Measurements from ENCODE around the gene PYDC2. TPM values are rescaled to one million over a fixed set of nuclear protein-coding genes. Genes with fewer than 3 reads are reported as not detected.
"Not testable (repeated sequence)": the region's sequence is repeated elsewhere in the genome, so short reads cannot be mapped to it uniquely, and the experiment has no call there.

Gene PYDC2
- total and polyA plus RNA-seq, 2 donors: not detected

- no peak for DNase-seq (ENCODE audit: extremely low spot score)
- no peaks in the 10 kb centered on the region for H3K4me1 ChIP-seq (ENCODE audit: insufficient read depth)
- no peak overlapping the region for H3K4me3 ChIP-seq (ENCODE audit: low read depth, low read length)
- no peak overlapping the region for H3K27ac ChIP-seq (ENCODE audit: low read depth)
- H3K36me3 ChIP-seq (ENCODE audit: insufficient read depth): no peaks in the 10 kb centered on the region
- WGBS: 79% methylated on average over 2 of the region's 2 CpGs
Measured at GRCh38 chr3:191435981-191436380, 25.0 kb upstream of the PYDC2 start.

- DNase-seq (ENCODE audit: extremely low spot score): no peak
- 81% methylated on average over 2 of the region's 2 CpGs for WGBS
- H3K4me1 ChIP-seq (ENCODE audit: insufficient read depth): no peaks in the 10 kb centered on the region
- no peak overlapping the region for H3K4me3 ChIP-seq (ENCODE audit: low read depth, low read length)
- H3K36me3 ChIP-seq (ENCODE audit: insufficient read depth): no peaks in the 10 kb centered on the region
- H3K27ac ChIP-seq (ENCODE audit: low read depth): no peak overlapping the region
Measured at GRCh38 chr3:191438150-191438814, 22.7 kb upstream of the PYDC2 start.

- no peaks in the 10 kb centered on the region for H3K36me3 ChIP-seq (ENCODE audit: insufficient read depth)
- no peaks in the 10 kb centered on the region for H3K4me1 ChIP-seq (ENCODE audit: insufficient read depth)
- WGBS: 85% methylated on average over 4 of the region's 4 CpGs
- H3K27ac ChIP-seq (ENCODE audit: low read depth): no peak overlapping the region
- DNase-seq (ENCODE audit: extremely low spot score): no peak
- H3K4me3 ChIP-seq (ENCODE audit: low read depth, low read length): no peak overlapping the region
Measured at GRCh38 chr3:191440532-191440931, 20.4 kb upstream of the PYDC2 start.

- Histone ChIP-seq H3K36me3 (ENCODE audit: insufficient read depth) (no peaks in the 10 kb centered on the region), H3K4me3 (ENCODE audit: low read depth, low read length) (no peak overlapping the region), H3K4me1 (ENCODE audit: insufficient read depth) (no peaks in the 10 kb centered on the region), H3K27ac (ENCODE audit: low read depth) (no peak overlapping the region)
- WGBS: 53% methylated on average over 2 of the region's 2 CpGs
- no peak for DNase-seq (ENCODE audit: extremely low spot score)
Measured at GRCh38 chr3:191441687-191442086, 19.3 kb upstream of the PYDC2 start.

- DNase-seq (ENCODE audit: extremely low spot score): no peak
- Histone ChIP-seq H3K36me3 (ENCODE audit: insufficient read depth) (no peaks in the 10 kb centered on the region), H3K27ac (ENCODE audit: low read depth) (no peak overlapping the region), H3K4me3 (ENCODE audit: low read depth, low read length) (no peak overlapping the region), H3K4me1 (ENCODE audit: insufficient read depth) (no peaks in the 10 kb centered on the region)
- WGBS: 94% methylated on average over 3 of the region's 3 CpGs
Measured at GRCh38 chr3:191444569-191444968, 16.4 kb upstream of the PYDC2 start.

GRCh38 chr3:191449256-191449655, 11.7 kb upstream of the PYDC2 start:
- Histone ChIP-seq H3K36me3 (ENCODE audit: insufficient read depth) (no peaks in the 10 kb centered on the region), H3K4me1 (ENCODE audit: insufficient read depth) (no peaks in the 10 kb centered on the region), H3K4me3 (ENCODE audit: low read depth, low read length) (no peak overlapping the region), H3K27ac (ENCODE audit: low read depth) (no peak overlapping the region)
- no peak for DNase-seq (ENCODE audit: extremely low spot score)
- 54% methylated on average over 1 of the region's 1 CpG for WGBS

- Histone ChIP-seq H3K36me3 (ENCODE audit: insufficient read depth) (no peaks in the 10 kb centered on the region), H3K27ac (ENCODE audit: low read depth) (no peak overlapping the region), H3K4me1 (ENCODE audit: insufficient read depth) (no peaks in the 10 kb centered on the region), H3K4me3 (ENCODE audit: low read depth, low read length) (no peak overlapping the region)
- WGBS: 20% methylated on average over 3 of the region's 3 CpGs
- DNase-seq (ENCODE audit: extremely low spot score): no peak
Measured at GRCh38 chr3:191455257-191455952, 5.6 kb upstream of the PYDC2 start.

- H3K4me3 ChIP-seq (ENCODE audit: low read depth, low read length): no peak overlapping the region
- no peaks in the 10 kb centered on the region for H3K36me3 ChIP-seq (ENCODE audit: insufficient read depth)
- no peak overlapping the region for H3K27ac ChIP-seq (ENCODE audit: low read depth)
- no peaks in the 10 kb centered on the region for H3K4me1 ChIP-seq (ENCODE audit: insufficient read depth)
- 93% methylated on average over 2 of the region's 2 CpGs for WGBS
- DNase-seq (ENCODE audit: extremely low spot score): no peak
Measured at GRCh38 chr3:191460360-191460759, 603 bp upstream of the PYDC2 start.

- Histone ChIP-seq H3K4me3 (ENCODE audit: low read depth, low read length) (no peak overlapping the region), H3K4me1 (ENCODE audit: insufficient read depth) (no peaks in the 10 kb centered on the region), H3K36me3 (ENCODE audit: insufficient read depth) (no peaks in the 10 kb centered on the region), H3K27ac (ENCODE audit: low read depth) (no peak overlapping the region)
- DNase-seq (ENCODE audit: extremely low spot score): no peak
Measured at GRCh38 chr3:191470080-191470479, 9.1 kb downstream of the PYDC2 start.

- no peaks in the 10 kb centered on the region for H3K4me1 ChIP-seq (ENCODE audit: insufficient read depth)
- no peak for DNase-seq (ENCODE audit: extremely low spot score)
Measured at GRCh38 chr3:191470545-191470944, 9.6 kb downstream of the PYDC2 start.

GRCh38 chr3:191473661-191474198, 12.8 kb downstream of the PYDC2 start:
- no peaks in the 10 kb centered on the region for H3K4me1 ChIP-seq (ENCODE audit: insufficient read depth)
- 21% methylated on average over 4 of the region's 4 CpGs for WGBS

More at GRCh38 chr3:191470545-191470944, 9.6 kb downstream of the PYDC2 start:
- WGBS: 68% methylated on average over 2 of the region's 2 CpGs
- H3K36me3 ChIP-seq (ENCODE audit: insufficient read depth): no peaks in the 10 kb centered on the region
- no peak overlapping the region for H3K27ac ChIP-seq (ENCODE audit: low read depth)
- no peak overlapping the region for H3K4me3 ChIP-seq (ENCODE audit: low read depth, low read length)

GRCh38 chr3:191476066-191476772, 15.3 kb downstream of the PYDC2 start:
- Histone ChIP-seq H3K4me3 (ENCODE audit: low read depth, low read length) (no peak overlapping the region), H3K36me3 (ENCODE audit: insufficient read depth) (no peaks in the 10 kb centered on the region), H3K27ac (ENCODE audit: low read depth) (no peak overlapping the region), H3K4me1 (ENCODE audit: insufficient read depth) (no peaks in the 10 kb centered on the region)
- DNase-seq (ENCODE audit: extremely low spot score): no peak
- WGBS: 60% methylated on average over 4 of the region's 4 CpGs

More at GRCh38 chr3:191473661-191474198, 12.8 kb downstream of the PYDC2 start:
- Histone ChIP-seq H3K4me3 (ENCODE audit: low read depth, low read length) (no peak overlapping the region), H3K27ac (ENCODE audit: low read depth) (no peak overlapping the region), H3K36me3 (ENCODE audit: insufficient read depth) (no peaks in the 10 kb centered on the region)
- DNase-seq (ENCODE audit: extremely low spot score): no peak

GRCh38 chr3:191483994-191484393, 23.0 kb downstream of the PYDC2 start:
- WGBS: 88% methylated on average over 2 of the region's 2 CpGs
- H3K36me3 ChIP-seq (ENCODE audit: insufficient read depth); DNase-seq (ENCODE audit: extremely low spot score); H3K27ac ChIP-seq (ENCODE audit: low read depth); H3K4me1 ChIP-seq (ENCODE audit: insufficient read depth); H3K4me3 ChIP-seq (ENCODE audit: low read depth, low read length): not testable (repeated sequence)

- H3K4me3 ChIP-seq (ENCODE audit: low read depth, low read length): no peak overlapping the region
- H3K27ac ChIP-seq (ENCODE audit: low read depth): no peak overlapping the region
- WGBS: 97% methylated on average over 3 of the region's 3 CpGs
- H3K36me3 ChIP-seq (ENCODE audit: insufficient read depth): no peaks in the 10 kb centered on the region
- no peak for DNase-seq (ENCODE audit: extremely low spot score)
- no peaks in the 10 kb centered on the region for H3K4me1 ChIP-seq (ENCODE audit: insufficient read depth)
Measured at GRCh38 chr3:191484461-191484860, 23.5 kb downstream of the PYDC2 start.
